ENCODE measurements around the gene NRIP1. TPM values are rescaled to one million over a fixed set of nuclear protein-coding genes. Genes with fewer than 3 reads are reported as not detected.

The NRIP1 gene
- total RNA-seq, 2 experiments from 2014 or later: 22.7 to 27.3 TPM

GRCh38 chr21:15004721-15005370 is 60.0 kb downstream of the NRIP1 start:
- DNase-seq: no peak
- peak overlapping the region; percentile 88 for H3K27ac Mint-ChIP-seq
- H3K36me3 Mint-ChIP-seq: peaks cover 14% of the 10 kb centered on the region
- peaks cover 34% of the 10 kb centered on the region for H3K4me1 Mint-ChIP-seq
- ATAC-seq (ENCODE audit: low read depth): peak; percentile 29
- POLR2A ChIA-PET: interaction anchor here (0.6 to 1.6 kb wide), 2 partner anchors 60 to 61 kb away, joined by 5 to 8 read pairs; partner anchors contain the start of gene NRIP1
- no peaks in the 10 kb centered on the region for H3K9me3 Mint-ChIP-seq
- H3K4me3 Mint-ChIP-seq: peak overlapping the region; percentile 60
- H3K27me3 Mint-ChIP-seq: no peaks in the 10 kb centered on the region

DNA sequence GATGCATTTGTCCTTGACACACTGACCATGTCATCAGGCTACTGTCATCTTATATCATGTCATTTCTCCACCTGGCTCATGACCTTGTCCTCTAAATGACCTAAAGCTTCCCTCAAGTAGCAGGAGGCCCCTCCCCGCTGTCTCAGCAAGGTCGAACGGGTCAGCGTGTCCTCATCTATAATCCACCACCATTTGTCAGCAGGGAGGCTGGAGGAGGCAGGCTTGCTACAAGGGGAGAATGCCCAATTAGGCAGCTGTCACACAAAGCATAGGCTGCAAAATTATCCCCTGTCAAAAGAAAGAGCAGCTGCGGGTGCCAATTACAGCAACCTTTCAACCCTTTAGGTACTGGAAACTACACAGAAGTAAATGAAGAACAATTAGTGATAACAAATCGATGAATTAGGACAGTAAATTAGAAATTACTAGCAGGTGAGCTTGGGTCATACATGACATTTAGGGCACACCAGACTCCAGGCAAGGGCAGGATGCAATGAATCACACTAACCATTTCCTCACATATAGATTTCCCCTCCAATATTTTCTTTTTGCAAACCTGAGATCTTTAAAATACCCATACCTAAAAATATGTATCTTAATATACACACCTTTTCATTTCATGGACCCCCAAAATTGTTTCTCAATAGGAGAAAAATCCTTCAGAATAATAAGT is 61.2 kb downstream of the NRIP1 start:
- H3K27me3 Mint-ChIP-seq: no peaks in the 10 kb centered on the region
- ATAC-seq (ENCODE audit: low read depth) (no peak), DNase-seq (no peak)
- H3K36me3 Mint-ChIP-seq: peaks cover 15% of the 10 kb centered on the region
- H3K4me3 Mint-ChIP-seq: no peak overlapping the region
- H3K9me3 Mint-ChIP-seq: no peaks in the 10 kb centered on the region
- peaks cover 34% of the 10 kb centered on the region for H3K4me1 Mint-ChIP-seq
- POLR2A ChIA-PET: no interaction called here
- H3K27ac Mint-ChIP-seq: peak overlapping the region; percentile 7

GRCh38 chr21:15001857-15002606 is 62.8 kb downstream of the NRIP1 start:
- Mint-ChIP-seq H3K27ac (no peak overlapping the region), H3K4me3 (no peak overlapping the region), H3K9me3 (no peaks in the 10 kb centered on the region), H3K4me1 (peaks cover 34% of the 10 kb centered on the region), H3K36me3 (peaks cover 7% of the 10 kb centered on the region), H3K27me3 (no peaks in the 10 kb centered on the region)
- ATAC-seq (ENCODE audit: low read depth): no peak
- no peak for DNase-seq
- POLR2A ChIA-PET: no interaction called here

DNA sequence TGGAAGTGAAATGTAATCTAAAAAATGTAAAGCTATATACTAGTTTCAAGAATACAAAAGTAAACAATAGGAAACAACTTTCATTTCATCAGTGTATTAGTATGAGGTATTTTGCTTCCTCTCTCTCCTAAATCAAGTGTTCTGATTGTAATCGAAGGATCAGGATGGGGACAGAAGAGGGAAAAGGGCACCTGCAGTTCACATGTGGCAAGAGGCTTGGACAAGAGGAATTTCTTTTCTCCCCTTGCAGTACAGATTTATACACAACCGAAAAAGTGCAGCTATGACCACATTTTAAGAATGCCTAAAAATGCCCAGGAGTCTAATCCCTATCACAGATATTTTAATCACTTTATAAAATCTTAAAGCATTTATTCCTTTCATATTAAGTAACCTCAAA is 63.7 kb downstream of the NRIP1 start:
- POLR2A ChIA-PET: no interaction called here
- no peak for ATAC-seq (ENCODE audit: low read depth)
- H3K27ac Mint-ChIP-seq: no peak overlapping the region
- H3K36me3 Mint-ChIP-seq: peaks cover 8% of the 10 kb centered on the region
- peaks cover 27% of the 10 kb centered on the region for H3K4me1 Mint-ChIP-seq
- H3K27me3 Mint-ChIP-seq: no peaks in the 10 kb centered on the region
- no peak overlapping the region for H3K4me3 Mint-ChIP-seq
- H3K9me3 Mint-ChIP-seq: no peaks in the 10 kb centered on the region
- no peak for DNase-seq

DNA sequence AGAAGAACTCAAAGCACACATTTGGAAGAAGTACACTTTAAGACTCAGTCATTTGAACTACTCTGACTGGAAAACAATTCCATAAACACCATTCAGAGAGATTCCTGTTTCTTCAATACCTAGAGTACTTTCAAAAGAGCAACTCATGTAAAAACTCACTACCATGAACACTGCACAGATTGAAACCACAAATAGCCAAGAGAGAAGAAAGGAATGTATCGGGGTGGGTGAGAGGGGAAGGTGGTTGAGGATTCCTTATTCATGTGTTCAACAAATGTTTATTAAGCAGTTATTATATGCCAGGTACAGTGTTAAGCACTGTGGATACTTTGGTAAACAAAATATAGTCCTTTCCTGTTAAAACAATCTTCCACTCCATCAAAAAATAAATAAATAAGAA is 64.7 kb downstream of the NRIP1 start:
- peaks cover 19% of the 10 kb centered on the region for H3K4me1 Mint-ChIP-seq
- DNase-seq (no peak), ATAC-seq (ENCODE audit: low read depth) (no peak)
- H3K27me3 Mint-ChIP-seq: no peaks in the 10 kb centered on the region
- POLR2A ChIA-PET: no interaction called here
- peaks cover 8% of the 10 kb centered on the region for H3K36me3 Mint-ChIP-seq
- no peaks in the 10 kb centered on the region for H3K9me3 Mint-ChIP-seq
- no peak overlapping the region for H3K27ac Mint-ChIP-seq
- H3K4me3 Mint-ChIP-seq: no peak overlapping the region

DNA sequence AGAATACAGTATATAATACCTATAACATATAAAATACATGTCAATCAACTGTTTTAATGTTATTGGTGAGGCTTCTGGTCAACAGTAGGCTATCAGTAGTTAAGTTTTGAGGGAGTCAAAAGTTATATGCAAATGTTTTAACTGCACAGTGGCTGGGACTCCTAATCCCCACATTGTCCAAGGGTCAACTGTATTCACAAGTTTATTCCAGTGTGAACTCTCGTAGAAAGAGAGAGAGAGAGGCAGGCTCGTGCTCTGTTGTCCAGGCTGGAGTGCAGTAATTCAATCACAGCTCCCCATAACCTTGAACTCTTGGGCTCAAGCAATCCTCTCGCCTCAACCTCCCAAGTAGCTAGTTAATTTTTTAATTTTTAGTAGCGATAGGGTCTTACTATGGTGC is 66.0 kb downstream of the NRIP1 start:
- DNase-seq (no peak), ATAC-seq (ENCODE audit: low read depth) (no peak)
- POLR2A ChIA-PET: no interaction called here
- Mint-ChIP-seq H3K27ac (no peak overlapping the region), H3K36me3 (peaks cover 8% of the 10 kb centered on the region), H3K27me3 (no peaks in the 10 kb centered on the region), H3K4me1 (peaks cover 9% of the 10 kb centered on the region), H3K9me3 (no peaks in the 10 kb centered on the region), H3K4me3 (no peak overlapping the region)

GRCh38 chr21:14998336-14998735 is 66.5 kb downstream of the NRIP1 start:
- Mint-ChIP-seq H3K4me3 (no peak overlapping the region), H3K27me3 (no peaks in the 10 kb centered on the region), H3K9me3 (no peaks in the 10 kb centered on the region), H3K27ac (no peak overlapping the region), H3K4me1 (peaks cover 4% of the 10 kb centered on the region), H3K36me3 (peaks cover 8% of the 10 kb centered on the region)
- no peak for ATAC-seq (ENCODE audit: low read depth)
- DNase-seq: no peak
- POLR2A ChIA-PET: no interaction called here

- ATAC-seq (ENCODE audit: low read depth) (no peak), DNase-seq (no peak)
- H3K27me3 Mint-ChIP-seq: no peaks in the 10 kb centered on the region
- peaks cover 15% of the 10 kb centered on the region for H3K36me3 Mint-ChIP-seq
- POLR2A ChIA-PET: no interaction called here
- H3K4me1 Mint-ChIP-seq: peaks cover 2% of the 10 kb centered on the region
- no peak overlapping the region for H3K27ac Mint-ChIP-seq
- peaks cover 1% of the 10 kb centered on the region for H3K9me3 Mint-ChIP-seq
- no peak overlapping the region for H3K4me3 Mint-ChIP-seq
Measured at GRCh38 chr21:14995695-14996490, 68.9 kb downstream of the NRIP1 start.

GRCh38 chr21:14995226-14995625 is 69.6 kb downstream of the NRIP1 start:
- POLR2A ChIA-PET: no interaction called here
- Mint-ChIP-seq H3K36me3 (peaks cover 19% of the 10 kb centered on the region), H3K27me3 (no peaks in the 10 kb centered on the region), H3K4me1 (peaks cover 3% of the 10 kb centered on the region), H3K4me3 (no peak overlapping the region), H3K27ac (no peak overlapping the region), H3K9me3 (peaks cover 1% of the 10 kb centered on the region)
- no peak for ATAC-seq (ENCODE audit: low read depth)
- no peak for DNase-seq

DNA sequence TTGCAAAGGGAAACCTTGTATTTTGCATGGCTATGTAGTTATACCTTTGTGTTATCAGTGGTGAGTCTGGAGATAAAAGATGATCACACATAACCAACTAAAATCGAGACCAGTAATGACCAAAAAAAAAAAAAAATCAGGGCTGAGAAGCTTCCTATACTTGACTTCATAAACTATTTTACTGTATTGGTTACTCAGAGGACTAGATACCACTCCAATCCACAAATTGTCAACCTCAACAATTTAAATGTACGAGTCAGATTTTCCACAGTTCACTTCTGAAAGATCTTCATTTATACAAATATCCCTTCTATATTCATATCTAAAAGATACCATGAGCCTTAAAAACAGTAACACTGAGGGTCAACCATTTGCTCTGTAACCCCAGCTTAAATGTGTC is 71.7 kb downstream of the NRIP1 start:
- H3K9me3 Mint-ChIP-seq: peaks cover 1% of the 10 kb centered on the region
- H3K4me3 Mint-ChIP-seq: no peak overlapping the region
- no peak overlapping the region for H3K27ac Mint-ChIP-seq
- POLR2A ChIA-PET: no interaction called here
- no peaks in the 10 kb centered on the region for H3K27me3 Mint-ChIP-seq
- ATAC-seq (ENCODE audit: low read depth) (no peak), DNase-seq (no peak)
- H3K4me1 Mint-ChIP-seq: peaks cover 6% of the 10 kb centered on the region
- peaks cover 27% of the 10 kb centered on the region for H3K36me3 Mint-ChIP-seq

GRCh38 chr21:14991957-14992356 is 72.8 kb downstream of the NRIP1 start:
- Mint-ChIP-seq H3K9me3 (peaks cover 1% of the 10 kb centered on the region), H3K4me1 (peaks cover 6% of the 10 kb centered on the region), H3K27ac (no peak overlapping the region), H3K4me3 (no peak overlapping the region), H3K27me3 (no peaks in the 10 kb centered on the region), H3K36me3 (peaks cover 27% of the 10 kb centered on the region)
- no peak for DNase-seq
- POLR2A ChIA-PET: no interaction called here
- no peak for ATAC-seq (ENCODE audit: low read depth)

- Mint-ChIP-seq H3K36me3 (peaks cover 25% of the 10 kb centered on the region), H3K4me3 (no peak overlapping the region)
- no peak for ATAC-seq (ENCODE audit: low read depth)
Measured at GRCh38 chr21:14989359-14989758, 75.4 kb downstream of the NRIP1 start.

GRCh38 chr21:14988760-14989159 is 76.0 kb downstream of the NRIP1 start:
- H3K27me3 Mint-ChIP-seq: no peaks in the 10 kb centered on the region
- no peak overlapping the region for H3K27ac Mint-ChIP-seq
- peaks cover 1% of the 10 kb centered on the region for H3K9me3 Mint-ChIP-seq
- H3K36me3 Mint-ChIP-seq: peaks cover 29% of the 10 kb centered on the region
- DNase-seq (no peak), ATAC-seq (ENCODE audit: low read depth) (no peak)
- POLR2A ChIA-PET: no interaction called here
- H3K4me3 Mint-ChIP-seq: no peak overlapping the region
- peaks cover 6% of the 10 kb centered on the region for H3K4me1 Mint-ChIP-seq

More at GRCh38 chr21:14989359-14989758, 75.4 kb downstream of the NRIP1 start:
- Mint-ChIP-seq H3K4me1 (peaks cover 6% of the 10 kb centered on the region), H3K9me3 (peaks cover 1% of the 10 kb centered on the region), H3K27me3 (no peaks in the 10 kb centered on the region), H3K27ac (no peak overlapping the region)
- no peak for DNase-seq
- POLR2A ChIA-PET: no interaction called here

Data from activated naive CD8-positive, alpha-beta T cell treated with anti-CD3 and anti-CD28 coated beads, Interleukin-2, amount 10 ng/mL, durations not matched to agents 7 days and 5 days (primary cell).